ENCODE measurements around the gene ZFHX3.

The ZFHX3 gene

GRCh38 chr16:72736074-72736473 lies 311.9 kb downstream of the ZFHX3 start:
- Mint-ChIP-seq H3K27ac (no peak overlapping the region), H3K4me1 (no peaks in the 10 kb centered on the region), H3K27me3 (no peaks in the 10 kb centered on the region), H3K4me3 (no peak overlapping the region), H3K36me3 (no peaks in the 10 kb centered on the region), H3K9me3 (peaks cover 2% of the 10 kb centered on the region)
- no peak for DNase-seq
- CTCF ChIA-PET, result no interaction called here
